Measurements from ENCODE around the gene LRRC8B.

DNA sequence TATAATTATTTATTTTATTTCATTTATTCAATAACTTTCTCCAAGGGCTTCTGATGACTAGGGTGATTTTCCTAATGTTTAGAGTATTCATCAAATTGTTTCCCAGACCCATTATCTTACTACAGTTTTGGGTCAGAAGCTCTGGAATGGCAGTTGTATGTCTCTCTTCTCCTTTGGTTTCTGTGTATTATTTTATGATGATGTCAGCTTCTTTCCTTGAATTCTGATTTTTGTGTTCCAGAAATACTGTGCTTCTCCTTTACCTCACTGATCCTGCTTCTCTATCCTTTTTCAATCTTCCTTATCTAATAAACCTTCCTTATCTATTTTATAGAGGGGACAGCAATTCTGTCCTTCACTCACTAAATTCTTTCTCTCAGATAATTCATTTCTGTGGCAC lies 48.8 kb downstream of the LRRC8B start:
- TF ChIP-seq CTCF (IDR thresholded peaks at IDR 0.05; ENCODE audit: control extremely low read depth in 1 of 3, insufficient read depth in 1 of 3, low read depth in 1 of 3, low read length in 3 of 3) = no peak
- TF ChIP-seq POLR2AphosphoS5 (IDR thresholded peaks at IDR 0.05; ENCODE audit: low read depth, low read length) = no peak
- no peak for TF ChIP-seq JUND (IDR thresholded peaks at IDR 0.05; ENCODE audit: low read length)
- TF ChIP-seq RFX5 (IDR thresholded peaks at IDR 0.05; ENCODE audit: borderline replicate concordance, low read depth, low read length) = no peak
- no peak for TF ChIP-seq EZH2 (IDR thresholded peaks at IDR 0.05; ENCODE audit: low read depth, low read length, severe bottlenecking)
- no peak for TF ChIP-seq CREB1 (IDR thresholded peaks at IDR 0.05)
- TF ChIP-seq POLR2A (IDR thresholded peaks at IDR 0.05; ENCODE audit: control extremely low read depth in 1 of 2, low read depth in 2 of 2, low read length in 2 of 2) = no peak
- no peak for TF ChIP-seq CTBP2 (IDR thresholded peaks at IDR 0.05; ENCODE audit: borderline replicate concordance, insufficient read depth, insufficient read length, low read length)
- TF ChIP-seq, protein P1, sequence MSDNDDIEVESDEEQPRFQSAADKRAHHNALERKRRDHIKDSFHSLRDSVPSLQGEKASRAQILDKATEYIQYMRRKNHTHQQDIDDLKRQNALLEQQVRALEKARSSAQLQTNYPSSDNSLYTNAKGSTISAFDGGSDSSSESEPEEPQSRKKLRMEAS (IDR thresholded peaks at IDR 0.05) = no peak

Data from H1 (cell line).